Endothelial cell (in vitro differentiated cells): ENCODE measurements around the gene CYP46A1. TPM values are rescaled to one million over a fixed set of nuclear protein-coding genes. Genes with fewer than 3 reads are reported as not detected.

Experiments used
- DNase-seq: peaks from one replicate; pipeline ENCODE4 v3.0.0; 2021; ENCODE audit warnings: low spot score
- H3K27ac Mint-ChIP-seq: one replicate; pipeline ENCODE4 v1.8.0; 2021; ENCODE audit warnings: mixed read lengths, inconsistent platforms; ENCODE audit not compliant: unreplicated experiment
- H3K27me3 Mint-ChIP-seq: one replicate; pipeline ENCODE4 v1.8.0; 2021; ENCODE audit warnings: mild to moderate bottlenecking, moderate library complexity, mixed read lengths, inconsistent platforms; ENCODE audit not compliant: unreplicated experiment
- H3K36me3 Mint-ChIP-seq: one replicate; pipeline ENCODE4 v1.8.0; 2021; ENCODE audit warnings: mild to moderate bottlenecking, low read depth, mixed read lengths, inconsistent platforms; ENCODE audit not compliant: unreplicated experiment
- H3K4me1 Mint-ChIP-seq: one replicate; pipeline ENCODE4 v1.8.0; 2021; ENCODE audit warnings: mild to moderate bottlenecking, mixed read lengths, inconsistent platforms; ENCODE audit not compliant: unreplicated experiment
- H3K4me3 Mint-ChIP-seq: one replicate; pipeline ENCODE4 v1.8.0; 2021; ENCODE audit warnings: mild to moderate bottlenecking, mixed read lengths, inconsistent platforms; ENCODE audit not compliant: unreplicated experiment
- H3K9me3 Mint-ChIP-seq: one replicate; pipeline ENCODE4 v1.8.0; 2021; ENCODE audit warnings: mixed read lengths, inconsistent platforms; ENCODE audit not compliant: unreplicated experiment
- total RNA-seq: library from RNA; stranded (reverse); fragmentation: NEBNext Ultra II Directional; extraction: Animal tissue kit (Norgen Biotek cat#: 25700); gene quantifications from one replicate; pipeline ENCODE4 v1.2.1, GENCODE V29; 2021; ENCODE audit not compliant: unreplicated experiment
- TF ChIP-seq, protein P1 (sequence below): fragments of 200-600 bp; sonication (generic); IDR thresholded peaks from one replicate; pipeline ENCODE4 v1.5.0; 2021; ENCODE audit warnings: antibody characterized with exemption; ENCODE audit not compliant: unreplicated experiment

Gene CYP46A1
- total RNA-seq, 1 donor from 2014 or later: 5.2 TPM

DNA sequence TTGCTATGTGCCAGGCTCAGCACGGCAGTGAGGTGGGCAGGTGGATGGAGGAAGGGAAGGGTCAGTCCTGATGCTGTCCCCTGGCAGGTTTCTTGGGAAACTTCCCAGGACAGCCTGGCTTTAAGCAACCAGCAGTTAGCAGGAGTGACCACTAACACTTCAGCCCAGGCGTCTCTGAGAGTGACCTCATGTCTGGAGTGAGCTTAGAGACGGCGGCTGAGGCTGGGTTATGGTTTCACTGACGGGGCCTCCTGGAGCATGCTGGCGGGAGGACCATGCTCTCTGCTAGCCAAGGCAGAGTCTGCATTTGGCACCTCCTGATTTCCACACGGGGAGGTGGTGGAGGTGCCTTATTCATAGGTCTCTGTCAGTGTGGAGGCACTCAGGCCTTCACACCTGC, 36.7 kb upstream of the CYP46A1 start:
- no peak overlapping the region for H3K27ac Mint-ChIP-seq
- peaks cover 9% of the 10 kb centered on the region for H3K36me3 Mint-ChIP-seq
- H3K4me3 Mint-ChIP-seq: no peak overlapping the region
- TF ChIP-seq, protein P1, sequence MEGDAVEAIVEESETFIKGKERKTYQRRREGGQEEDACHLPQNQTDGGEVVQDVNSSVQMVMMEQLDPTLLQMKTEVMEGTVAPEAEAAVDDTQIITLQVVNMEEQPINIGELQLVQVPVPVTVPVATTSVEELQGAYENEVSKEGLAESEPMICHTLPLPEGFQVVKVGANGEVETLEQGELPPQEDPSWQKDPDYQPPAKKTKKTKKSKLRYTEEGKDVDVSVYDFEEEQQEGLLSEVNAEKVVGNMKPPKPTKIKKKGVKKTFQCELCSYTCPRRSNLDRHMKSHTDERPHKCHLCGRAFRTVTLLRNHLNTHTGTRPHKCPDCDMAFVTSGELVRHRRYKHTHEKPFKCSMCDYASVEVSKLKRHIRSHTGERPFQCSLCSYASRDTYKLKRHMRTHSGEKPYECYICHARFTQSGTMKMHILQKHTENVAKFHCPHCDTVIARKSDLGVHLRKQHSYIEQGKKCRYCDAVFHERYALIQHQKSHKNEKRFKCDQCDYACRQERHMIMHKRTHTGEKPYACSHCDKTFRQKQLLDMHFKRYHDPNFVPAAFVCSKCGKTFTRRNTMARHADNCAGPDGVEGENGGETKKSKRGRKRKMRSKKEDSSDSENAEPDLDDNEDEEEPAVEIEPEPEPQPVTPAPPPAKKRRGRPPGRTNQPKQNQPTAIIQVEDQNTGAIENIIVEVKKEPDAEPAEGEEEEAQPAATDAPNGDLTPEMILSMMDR: no peak
- H3K27me3 Mint-ChIP-seq: peaks cover 11% of the 10 kb centered on the region
- no peaks in the 10 kb centered on the region for H3K9me3 Mint-ChIP-seq
- no peak for DNase-seq
- H3K4me1 Mint-ChIP-seq: peaks cover 5% of the 10 kb centered on the region

DNA sequence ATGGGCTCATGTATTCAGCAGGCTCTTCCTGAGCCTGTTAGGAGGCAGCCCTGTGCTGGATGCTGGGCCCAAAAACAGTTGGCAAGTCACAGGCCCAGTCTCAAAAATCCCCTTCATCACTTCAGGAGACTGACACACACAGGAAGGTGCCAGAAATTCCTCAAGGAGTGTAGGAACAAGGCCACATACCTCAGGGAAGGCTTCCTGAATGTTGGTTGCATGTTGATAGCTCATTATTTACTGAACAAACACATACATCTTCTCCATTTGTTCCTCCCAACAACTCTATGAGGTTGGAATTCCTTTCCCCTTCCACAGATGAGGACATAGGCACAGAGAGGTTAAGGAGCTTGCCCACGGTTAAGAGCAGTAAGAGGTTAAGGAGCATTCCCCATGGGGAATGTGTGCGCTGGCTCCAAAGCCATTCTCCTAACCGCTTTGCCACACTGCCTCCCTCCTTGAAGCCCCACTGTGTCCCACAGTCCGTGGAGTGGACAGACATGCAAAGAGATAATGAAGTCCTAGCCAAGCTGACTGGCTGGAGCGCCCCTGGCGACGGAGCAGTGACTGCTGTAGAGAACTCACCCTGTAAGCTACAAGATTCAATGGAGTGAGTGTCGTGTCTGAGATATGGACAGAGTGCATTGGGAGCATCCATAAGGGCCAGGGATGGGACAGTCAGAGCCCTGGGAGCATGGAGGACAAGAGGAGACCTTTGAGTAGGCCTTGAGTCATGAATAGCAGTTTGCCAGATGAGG, 35.9 kb upstream of the CYP46A1 start:
- H3K9me3 Mint-ChIP-seq: no peaks in the 10 kb centered on the region
- no peak for DNase-seq
- TF ChIP-seq, protein P1: no peak
- H3K4me1 Mint-ChIP-seq: peaks cover 5% of the 10 kb centered on the region
- peaks cover 9% of the 10 kb centered on the region for H3K36me3 Mint-ChIP-seq
- no peak overlapping the region for H3K27ac Mint-ChIP-seq
- no peak overlapping the region for H3K4me3 Mint-ChIP-seq
- peaks cover 11% of the 10 kb centered on the region for H3K27me3 Mint-ChIP-seq

DNA sequence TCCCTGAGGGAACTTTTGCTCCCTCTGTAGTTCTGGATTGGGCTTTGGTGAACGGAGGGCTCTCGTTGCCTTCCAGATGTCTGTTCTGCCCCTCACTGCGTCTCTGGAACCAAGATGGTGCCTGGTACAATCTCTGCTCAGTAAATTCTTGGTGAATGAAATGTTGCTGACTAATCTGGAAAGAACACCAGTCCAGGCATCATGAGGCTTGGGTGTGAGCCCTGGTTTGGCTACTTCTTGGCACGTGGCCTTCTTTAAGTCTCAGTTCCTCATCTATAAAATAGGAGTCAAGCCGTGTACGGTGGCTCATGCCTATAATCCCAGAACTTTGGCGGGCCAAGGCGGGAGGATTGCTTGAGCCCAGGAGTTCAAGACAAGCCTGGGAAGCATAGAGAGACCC, 34.9 kb upstream of the CYP46A1 start:
- Mint-ChIP-seq H3K27ac (no peak overlapping the region), H3K4me3 (no peak overlapping the region)
- no peak for DNase-seq

DNA sequence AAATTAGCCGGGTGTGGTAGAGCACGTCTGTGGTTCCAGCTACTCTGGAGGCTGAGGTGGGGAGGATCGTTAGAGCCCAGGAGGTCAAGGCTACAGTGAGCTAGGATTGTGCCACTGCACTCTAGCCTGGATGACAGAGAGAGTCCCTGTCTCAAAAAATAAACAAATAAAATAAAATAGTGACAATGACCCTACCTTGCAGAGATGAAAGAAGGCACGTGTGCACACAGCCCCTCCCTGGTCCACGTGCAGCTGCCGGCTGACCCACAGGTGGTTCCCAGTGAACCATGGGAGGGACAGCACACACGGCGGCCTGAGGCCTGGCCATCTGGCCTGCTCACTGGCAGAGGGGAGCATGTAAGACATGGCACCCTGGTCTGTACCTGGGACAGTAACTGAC, 34.5 kb upstream of the CYP46A1 start:
- H3K27me3 Mint-ChIP-seq: peaks cover 11% of the 10 kb centered on the region
- peaks cover 14% of the 10 kb centered on the region for H3K36me3 Mint-ChIP-seq
- no peak overlapping the region for H3K27ac Mint-ChIP-seq
- H3K4me1 Mint-ChIP-seq: no peaks in the 10 kb centered on the region
- H3K9me3 Mint-ChIP-seq: no peaks in the 10 kb centered on the region
- H3K4me3 Mint-ChIP-seq: no peak overlapping the region
- TF ChIP-seq, protein P1: no peak
- no peak for DNase-seq

More for the DNA sequence above, 34.9 kb upstream of the CYP46A1 start:
- Mint-ChIP-seq H3K9me3 (no peaks in the 10 kb centered on the region), H3K36me3 (peaks cover 11% of the 10 kb centered on the region), H3K4me1 (peaks cover under 1% of the 10 kb centered on the region), H3K27me3 (peaks cover 8% of the 10 kb centered on the region)
- TF ChIP-seq, protein P1: no peak

DNA sequence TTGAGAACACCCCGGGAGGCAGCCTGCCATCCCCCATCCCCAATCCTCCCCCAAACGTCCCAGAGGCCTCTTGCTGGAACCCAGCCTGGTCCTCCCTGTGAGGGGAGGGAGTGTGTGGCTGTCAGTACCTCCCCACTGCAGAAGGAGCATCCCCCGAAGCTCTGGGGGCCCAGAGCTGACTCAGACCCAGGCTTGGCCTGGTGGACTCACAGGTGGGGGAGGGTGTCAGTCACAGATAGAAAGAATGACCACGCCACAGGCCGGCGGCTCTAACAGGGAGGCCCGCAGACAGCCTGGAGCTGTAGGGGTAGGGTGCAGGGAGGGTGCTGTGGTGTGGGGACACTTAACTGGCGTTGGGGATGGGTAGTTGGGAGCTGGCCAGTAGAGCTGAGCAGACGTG, 33.9 kb upstream of the CYP46A1 start:
- TF ChIP-seq, protein P1: no peak
- no peaks in the 10 kb centered on the region for H3K9me3 Mint-ChIP-seq
- H3K27me3 Mint-ChIP-seq: peaks cover 12% of the 10 kb centered on the region
- DNase-seq: no peak
- H3K4me1 Mint-ChIP-seq: no peaks in the 10 kb centered on the region
- no peak overlapping the region for H3K4me3 Mint-ChIP-seq
- peaks cover 14% of the 10 kb centered on the region for H3K36me3 Mint-ChIP-seq
- H3K27ac Mint-ChIP-seq: no peak overlapping the region
